Midbrain (tissue), 1 donor: ENCODE measurements around the gene GNB2.
"Not testable (repeated sequence)": the region's sequence is repeated elsewhere in the genome, so short reads cannot be mapped to it uniquely, and the experiment has no call there.

Source experiments
- DNase-seq: peaks from one replicate; lab custom pipeline; 2025; lab: John Stamatoyannopoulos, UW

The GNB2 gene

GRCh38 chr7:100696123-100696521, 22.6 kb downstream of the GNB2 start:
- DNase-seq, result no peak

GRCh38 chr7:100699018-100699417, 25.5 kb downstream of the GNB2 start:
- DNase-seq, result no peak

GRCh38 chr7:100701089-100701488, 27.5 kb downstream of the GNB2 start:
- DNase-seq, result not testable (repeated sequence)

- peak; percentile 65 for DNase-seq
Observed at GRCh38 chr7:100705320-100705752, 31.8 kb downstream of the GNB2 start.

GRCh38 chr7:100705753-100706671, 32.5 kb downstream of the GNB2 start, which contains the start of gene POP7:
Gene POP7, plus strand, starts transcription at chr7:100706121. Its CDS starts 710 bp downstream, at chr7:100706831.
- DNase-seq, result peak; percentile 96

- no peak for DNase-seq
Observed at GRCh38 chr7:100706672-100707311, 33.3 kb downstream of the GNB2 start.

GRCh38 chr7:100708395-100708794, 34.9 kb downstream of the GNB2 start:
- DNase-seq, result no peak

GRCh38 chr7:100710452-100710851, 36.9 kb downstream of the GNB2 start:
- no peak for DNase-seq

GRCh38 chr7:100711369-100711768, 37.8 kb downstream of the GNB2 start:
- no peak for DNase-seq

GRCh38 chr7:100714725-100715124, 41.2 kb downstream of the GNB2 start:
- no peak for DNase-seq

GRCh38 chr7:100717073-100717472, 43.5 kb downstream of the GNB2 start:
- DNase-seq, result not testable (repeated sequence)

GRCh38 chr7:100719523-100720278, 46.2 kb downstream of the GNB2 start:
- DNase-seq, result no peak

GRCh38 chr7:100720279-100720670, 46.7 kb downstream of the GNB2 start, which contains the start of gene EPO:
Gene EPO, plus strand, starts transcription at chr7:100720468. Its CDS starts 513 bp downstream, at chr7:100720981.
- no peak for DNase-seq

GRCh38 chr7:100720671-100721504, 47.3 kb downstream of the GNB2 start:
- DNase-seq, result no peak

- no peak for DNase-seq
Observed at GRCh38 chr7:100721505-100721812, 47.9 kb downstream of the GNB2 start.

GRCh38 chr7:100722480-100723212, 49.1 kb downstream of the GNB2 start:
- no peak for DNase-seq

- no peak for DNase-seq
Observed at GRCh38 chr7:100723732-100724275, 50.3 kb downstream of the GNB2 start.

- DNase-seq, result not testable (repeated sequence)
Observed at GRCh38 chr7:100724364-100724763, 50.8 kb downstream of the GNB2 start.

- no peak for DNase-seq
Observed at GRCh38 chr7:100726996-100727761, 53.6 kb downstream of the GNB2 start.

- DNase-seq, result no peak
Observed at GRCh38 chr7:100728196-100728595, 54.7 kb downstream of the GNB2 start.
